Right lobe of liver (tissue), 6 donors: Measurements from ENCODE around the gene FNTB. TPM values are rescaled to one million over a fixed set of nuclear protein-coding genes. Genes with fewer than 3 reads are reported as not detected.

ENCODE experiments used
- ATAC-seq, 4 donors: fragments of 200-7000 bp; cut with Tn5 transposase; one replicate each; pipeline ENCODE4 v1.9.1; 2020; ENCODE audit warnings: mild to moderate bottlenecking in 4 of 4, moderate library complexity in 4 of 4
- DNase-seq, 3 donors: peaks; one replicate each; pipeline ENCODE4 v3.0.0-alpha.2; 2020
- H3K27ac ChIP-seq, 3 donors: fragments of 200-600 bp; one replicate each; pipeline ENCODE4 v1.8.0; 2022
- H3K27me3 ChIP-seq, 2 donors: fragments of 200-600 bp; one replicate each; pipeline ENCODE4 v1.8.0; 2022
- H3K36me3 ChIP-seq, 4 donors: fragments of 200-600 bp; sonication (generic) in 1 of 4; one replicate each; pipeline versions ENCODE4 v1.5.1 to v1.8.0; 2017 to 2022; ENCODE audit warnings: control low read depth in 1 of 4
- H3K4me1 ChIP-seq, 4 donors: fragments of 200-600 bp; sonication (generic) in 1 of 4; one replicate each; pipeline versions ENCODE4 v1.5.1 to v1.8.0; 2017 to 2022; ENCODE audit warnings: control low read depth in 1 of 4
- H3K4me3 ChIP-seq, 3 donors: fragments of 200-600 bp; one replicate each; pipeline ENCODE4 v1.8.0; 2022
- H3K9me3 ChIP-seq, 4 donors: fragments of 200-600 bp; sonication (generic) in 1 of 4; one replicate each; pipeline versions ENCODE4 v1.5.1 to v1.8.0; 2017 to 2022; ENCODE audit warnings: control low read depth in 1 of 4
- CTCF ChIP-seq, 4 donors: fragments of 200-600 bp in 3 of 4; fragments of 450-650 bp in 1 of 4; IDR thresholded peaks; one replicate each; pipeline versions ENCODE4 v1.5.1 to v1.8.0; 2016 to 2022; ENCODE audit warnings: antibody characterized with exemption in 4 of 4, mild to moderate bottlenecking in 2 of 4
- POLR2A ChIP-seq: fragments of 450-650 bp; IDR thresholded peaks from one replicate; pipeline ENCODE4 v1.6.1; 2017; ENCODE audit warnings: antibody characterized with exemption, mild to moderate bottlenecking
- WGBS: methylation state at CpG from one replicate; pipeline ENCODE4 v1.1.6; 2018; ENCODE audit warnings: low coverage, low lambda C conversion rate; ENCODE audit not compliant: insufficient coverage; ENCODE audit errors: missing lambda C conversion rate; 5-methylcytosine and 5-hydroxymethylcytosine counted together
- intact Hi-C, 2 donors: fragments of 100-400 bp; cut with DNase I; formaldehyde crosslinking; loops; one replicate each; pipeline versions ENCODE4 v1.11.2 to v1.14.1; 2022
- total RNA-seq, 6 experiments: library from RNA; depleted of rRNA in 2 of 6; stranded (reverse); fragments of >200 nt in 2 of 6; fragmentation: NEBNext Ultra II Directional in 3 of 6; extraction: Animal tissue kit (Norgen Biotek cat#: 25700) in 3 of 6; gene quantifications; one replicate each; pipeline versions ENCODE4 v1.1.0 to v1.2.4, GENCODE V29; 2016 to 2023
- donor health status: DM: no; HTN: yes; CAD: no.
- donor health status: DM: no; HTN: no; CAD: no.
- donor health status: DM: no; HTN: no; CAD: no.
- donor health status: DM: no; HTN: yes; CAD: no.
- donor health status: DM: no; HTN: yes; CAD: no.

FNTB gene
- total RNA-seq, 6 experiments from 2014 or later, result 6.1 to 19.2 (median 9.0) TPM

GRCh38 chr14:64960762-64961276 lies 25.9 kb upstream of the FNTB start:
- DNase-seq, result peak in 1 of 3 donors; percentile 66
- Histone ChIP-seq H3K27me3 (no peaks in the 10 kb centered on the region), H3K4me3 (no peak overlapping the region), H3K36me3 (no peaks in the 10 kb centered on the region), H3K27ac (no peak overlapping the region), H3K4me1 (peaks cover 0 to 9% (median 0%) of the 10 kb centered on the region in 4 donors), H3K9me3 (no peaks in the 10 kb centered on the region)
- TF ChIP-seq POLR2A (no peak), CTCF (IDR thresholded peaks at IDR 0.05) (no peak)
- intact Hi-C loops, result no loop called here
- WGBS, result 64% methylated on average over 2 of the region's 5 CpGs
- peak; percentile 75 to 84 (median 82) for ATAC-seq

- H3K9me3 ChIP-seq, result no peaks in the 10 kb centered on the region
- no peaks in the 10 kb centered on the region for H3K27me3 ChIP-seq
- WGBS, result 30% methylated on average over 1 of the region's 1 CpG
- no peaks in the 10 kb centered on the region for H3K36me3 ChIP-seq
- H3K4me1 ChIP-seq, result peaks cover 0 to 9% (median 0%) of the 10 kb centered on the region in 4 donors
- intact Hi-C loops, result no loop called here
- DNase-seq (no peak), ATAC-seq (no peak)
- no peak overlapping the region for H3K27ac ChIP-seq
- TF ChIP-seq POLR2A (no peak), CTCF (IDR thresholded peaks at IDR 0.05) (no peak)
- H3K4me3 ChIP-seq, result no peak overlapping the region
Measured at GRCh38 chr14:64963611-64964010, 23.1 kb upstream of the FNTB start.

GRCh38 chr14:64965356-64966000 lies 21.2 kb upstream of the FNTB start:
- Histone ChIP-seq H3K4me3 (no peak overlapping the region), H3K9me3 (no peaks in the 10 kb centered on the region), H3K27me3 (no peaks in the 10 kb centered on the region), H3K27ac (no peak overlapping the region), H3K36me3 (no peaks in the 10 kb centered on the region), H3K4me1 (peaks cover 0 to 7% (median 0%) of the 10 kb centered on the region in 4 donors)
- no peak for TF ChIP-seq POLR2A
- TF ChIP-seq CTCF (IDR thresholded peaks at IDR 0.05), result no peak
- DNase-seq (no peak), ATAC-seq (no peak)
- intact Hi-C loops, result no loop called here
- WGBS, result 95% methylated on average over 4 of the region's 15 CpGs

- H3K4me1 ChIP-seq, result peaks cover 0 to 7% (median 0%) of the 10 kb centered on the region in 4 donors
- no CpG with 5 or more reads among the region's 2 CpGs for WGBS
- no peak for DNase-seq
- no peaks in the 10 kb centered on the region for H3K36me3 ChIP-seq
- no peaks in the 10 kb centered on the region for H3K27me3 ChIP-seq
- H3K9me3 ChIP-seq, result no peaks in the 10 kb centered on the region
- TF ChIP-seq CTCF (IDR thresholded peaks at IDR 0.05), result no peak
- no peak for TF ChIP-seq POLR2A
- no peak for ATAC-seq
- intact Hi-C loops, result no loop called here
- no peak overlapping the region for H3K27ac ChIP-seq
- no peak overlapping the region for H3K4me3 ChIP-seq
Measured at GRCh38 chr14:64966976-64967375, 19.7 kb upstream of the FNTB start.
